H1 (cell line): Measurements from ENCODE around the gene SH2D2A.

Experiments used
- EGR1 ChIP-seq: IDR thresholded peaks from 2 replicates; pipeline ENCODE4 v1.6.1; 2011; ENCODE audit warnings: low read depth, low read length, borderline replicate concordance
- EP300 ChIP-seq, 2 experiments: IDR thresholded peaks; 1 replicate in 1 of 2; 2 replicates in 1 of 2; pipeline ENCODE4 v1.6.1; 2011 to 2012; ENCODE audit warnings: low read depth in 2 of 2, low read length in 2 of 2, mild to moderate bottlenecking in 2 of 2, borderline replicate concordance in 1 of 2, inconsistent platforms in 1 of 2, moderate library complexity in 1 of 2
- EZH2 ChIP-seq: fragments of 200-600 bp; sonication (generic); IDR thresholded peaks from 2 replicates; pipeline ENCODE4 v1.7.1; 2012; ENCODE audit warnings: low read depth, mild to moderate bottlenecking, moderate library complexity, low read length, inconsistent platforms; ENCODE audit not compliant: severe bottlenecking
- GABPA ChIP-seq: IDR thresholded peaks from 2 replicates; pipeline ENCODE4 v1.6.1; 2011; ENCODE audit warnings: mild to moderate bottlenecking, low read length, moderate library complexity, borderline replicate concordance; ENCODE audit not compliant: insufficient read depth
- POLR2A ChIP-seq, 2 experiments: IDR thresholded peaks; 1 replicate in 1 of 2; 2 replicates in 1 of 2; pipeline ENCODE4 v1.6.1; 2011; ENCODE audit warnings: low read depth in 2 of 2, low read length in 2 of 2, mild to moderate bottlenecking in 2 of 2; ENCODE audit errors: control extremely low read depth in 1 of 2
- SP1 ChIP-seq: IDR thresholded peaks from 2 replicates; pipeline ENCODE4 v1.6.1; 2011; ENCODE audit warnings: low read depth, low read length
- TF ChIP-seq, protein P1 (sequence below), 3 experiments: IDR thresholded peaks; 1 replicate in 2 of 3; 2 replicates in 1 of 3; pipeline versions ENCODE4 v1.5.1 to v1.6.1; 2011; ENCODE audit warnings: low read length in 3 of 3, mild to moderate bottlenecking in 3 of 3, inconsistent platforms in 2 of 3, low read depth in 1 of 3, moderate library complexity in 1 of 3; ENCODE audit not compliant: insufficient read depth in 1 of 3; ENCODE audit errors: control extremely low read depth in 1 of 3

DNA sequence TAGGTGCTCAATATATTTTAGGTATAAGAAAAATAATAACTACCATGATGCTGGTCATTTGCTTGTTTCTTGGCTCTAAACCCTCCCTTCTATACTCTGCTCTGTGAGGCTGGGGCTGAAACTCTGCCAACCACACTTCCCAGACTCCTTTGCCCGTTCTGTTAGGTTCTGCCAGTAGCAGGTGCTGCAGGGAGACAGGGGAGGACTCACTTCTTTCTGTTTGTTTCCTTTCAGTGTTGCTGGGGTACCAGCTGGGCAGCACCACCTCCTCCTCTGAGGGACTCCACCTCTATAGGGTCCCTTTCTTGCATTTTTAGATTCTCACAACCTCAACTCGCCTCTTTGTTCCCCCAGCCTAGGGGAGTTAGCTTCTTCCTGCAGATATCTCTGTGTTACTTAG lies 17.0 kb upstream of the SH2D2A start:
- TF ChIP-seq, protein P1, sequence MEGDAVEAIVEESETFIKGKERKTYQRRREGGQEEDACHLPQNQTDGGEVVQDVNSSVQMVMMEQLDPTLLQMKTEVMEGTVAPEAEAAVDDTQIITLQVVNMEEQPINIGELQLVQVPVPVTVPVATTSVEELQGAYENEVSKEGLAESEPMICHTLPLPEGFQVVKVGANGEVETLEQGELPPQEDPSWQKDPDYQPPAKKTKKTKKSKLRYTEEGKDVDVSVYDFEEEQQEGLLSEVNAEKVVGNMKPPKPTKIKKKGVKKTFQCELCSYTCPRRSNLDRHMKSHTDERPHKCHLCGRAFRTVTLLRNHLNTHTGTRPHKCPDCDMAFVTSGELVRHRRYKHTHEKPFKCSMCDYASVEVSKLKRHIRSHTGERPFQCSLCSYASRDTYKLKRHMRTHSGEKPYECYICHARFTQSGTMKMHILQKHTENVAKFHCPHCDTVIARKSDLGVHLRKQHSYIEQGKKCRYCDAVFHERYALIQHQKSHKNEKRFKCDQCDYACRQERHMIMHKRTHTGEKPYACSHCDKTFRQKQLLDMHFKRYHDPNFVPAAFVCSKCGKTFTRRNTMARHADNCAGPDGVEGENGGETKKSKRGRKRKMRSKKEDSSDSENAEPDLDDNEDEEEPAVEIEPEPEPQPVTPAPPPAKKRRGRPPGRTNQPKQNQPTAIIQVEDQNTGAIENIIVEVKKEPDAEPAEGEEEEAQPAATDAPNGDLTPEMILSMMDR (IDR thresholded peaks at IDR 0.05; ENCODE audit: control extremely low read depth in 1 of 3, insufficient read depth in 1 of 3, low read depth in 1 of 3, low read length in 3 of 3), result no peak
- TF ChIP-seq POLR2A (IDR thresholded peaks at IDR 0.05; ENCODE audit: control extremely low read depth in 1 of 2, low read depth in 2 of 2, low read length in 2 of 2) (no peak), EP300 (IDR thresholded peaks at IDR 0.05; ENCODE audit: borderline replicate concordance in 1 of 2, low read depth in 2 of 2, low read length in 2 of 2) (no peak), SP1 (no peak), EGR1 (no peak), EZH2 (no peak), GABPA (no peak)
